NCI-H1436 treated with DMSO at 0.1 percent for 48 hours (cell line): ENCODE data around the gene NSL1.
"Not testable (repeated sequence)": the region's sequence is repeated elsewhere in the genome, so short reads cannot be mapped to it uniquely, and the experiment has no call there.

ENCODE experiments used
- DNase-seq: peaks from one replicate; lab custom pipeline; 2025; lab: John Stamatoyannopoulos, UW

Gene NSL1

GRCh38 chr1:212749821-212750535 is 41.6 kb downstream of the NSL1 start:
- DNase-seq = no peak

GRCh38 chr1:212746546-212746945 is 45.0 kb downstream of the NSL1 start:
- no peak for DNase-seq

- DNase-seq = no peak
These were observed 46.3 kb downstream of the NSL1 start for GRCh38 chr1:212745303-212745702.

- no peak for DNase-seq
These were observed 47.6 kb downstream of the NSL1 start for GRCh38 chr1:212743901-212744475.

- DNase-seq = no peak
These were observed 53.2 kb downstream of the NSL1 start for GRCh38 chr1:212738330-212738729.

- DNase-seq = no peak
These were observed 54.0 kb downstream of the NSL1 start for GRCh38 chr1:212737559-212737958.

GRCh38 chr1:212733109-212733508 is 58.5 kb downstream of the NSL1 start:
- no peak for DNase-seq

GRCh38 chr1:212731630-212732029 is 59.9 kb downstream of the NSL1 start:
- DNase-seq = no peak

- DNase-seq = no peak
These were observed 63.0 kb downstream of the NSL1 start for GRCh38 chr1:212728606-212729005.

- DNase-seq = no peak
These were observed 64.0 kb downstream of the NSL1 start for GRCh38 chr1:212727386-212728181.

- not testable (repeated sequence) for DNase-seq
These were observed 66.9 kb downstream of the NSL1 start for GRCh38 chr1:212724679-212725078.

GRCh38 chr1:212722270-212722957 is 69.2 kb downstream of the NSL1 start:
- DNase-seq = no peak

GRCh38 chr1:212721388-212722247 is 70.0 kb downstream of the NSL1 start:
- DNase-seq = no peak

- DNase-seq = no peak
These were observed 71.9 kb downstream of the NSL1 start for GRCh38 chr1:212719633-212720032.

- DNase-seq = no peak
These were observed 73.1 kb downstream of the NSL1 start for GRCh38 chr1:212718499-212718898.

- no peak for DNase-seq
These were observed 75.4 kb downstream of the NSL1 start for GRCh38 chr1:212716161-212716560.

GRCh38 chr1:212713465-212714136 is 78.0 kb downstream of the NSL1 start:
- no peak for DNase-seq

GRCh38 chr1:212712451-212713303 is 78.9 kb downstream of the NSL1 start:
- no peak for DNase-seq

GRCh38 chr1:212711974-212712373 is 79.6 kb downstream of the NSL1 start:
- not testable (repeated sequence) for DNase-seq

- no peak for DNase-seq
These were observed 81.0 kb downstream of the NSL1 start for GRCh38 chr1:212710566-212710965.
